Effector memory CD4-positive, alpha-beta T cell (primary cell): ENCODE results near the gene ZNF513.

Experiments
- DNase-seq, 3 donors: peaks; one replicate each; pipeline ENCODE4 v3.0.0-alpha.2; 2020
- H3K27ac ChIP-seq: 2 replicates; pipeline ENCODE4 v1.7.0; 2013; ENCODE audit warnings: mild to moderate bottlenecking, low read length, moderate library complexity; ENCODE audit not compliant: insufficient read depth, poor library complexity, severe bottlenecking
- H3K27me3 ChIP-seq: replicated peaks from 2 replicates; pipeline ENCODE4 v1.7.0; 2013; ENCODE audit warnings: mild to moderate bottlenecking, low read length; ENCODE audit not compliant: insufficient read depth, control insufficient read depth, poor library complexity, severe bottlenecking
- H3K36me3 ChIP-seq: 2 replicates; pipeline ENCODE4 v1.7.0; 2013; ENCODE audit warnings: mild to moderate bottlenecking, low read length, moderate library complexity; ENCODE audit not compliant: control insufficient read depth, insufficient read depth
- H3K4me1 ChIP-seq: 2 replicates; pipeline ENCODE4 v1.7.0; 2013; ENCODE audit warnings: low read length, mild to moderate bottlenecking; ENCODE audit not compliant: control insufficient read depth, insufficient read depth, poor library complexity, severe bottlenecking
- H3K4me3 ChIP-seq: 2 replicates; pipeline ENCODE4 v1.7.0; 2013; ENCODE audit warnings: low read length, low read depth, mild to moderate bottlenecking; ENCODE audit not compliant: insufficient read depth, poor library complexity, severe bottlenecking
- H3K9me3 ChIP-seq: 2 replicates; pipeline ENCODE4 v1.7.0; 2013; ENCODE audit warnings: mild to moderate bottlenecking, low read length, moderate library complexity; ENCODE audit not compliant: control insufficient read depth

ZNF513 gene

GRCh38 chr2:27381577-27382181 is 1.1 kb upstream of the ZNF513 start:
- Histone ChIP-seq H3K4me3 (no peak overlapping the region), H3K4me1 (peaks cover 14% of the 10 kb centered on the region), H3K9me3 (no peaks in the 10 kb centered on the region), H3K27me3 (no peaks in the 10 kb centered on the region), H3K36me3 (peaks cover 48% of the 10 kb centered on the region), H3K27ac (peak overlapping the region; percentile 69)
- DNase-seq = no peak

- Histone ChIP-seq H3K27ac (peak overlapping the region; percentile 69), H3K9me3 (no peaks in the 10 kb centered on the region), H3K27me3 (no peaks in the 10 kb centered on the region), H3K36me3 (peaks cover 53% of the 10 kb centered on the region), H3K4me3 (peak overlapping the region; percentile 68), H3K4me1 (peaks cover 14% of the 10 kb centered on the region)
- peak; percentile 37 to 50 (median 43) for DNase-seq
These were observed 503 bp downstream of the ZNF513 start for GRCh38 chr2:27379836-27380625.

- Histone ChIP-seq H3K27ac (peak overlapping the region; percentile 69), H3K4me3 (no peak overlapping the region)
These were observed 1.1 kb downstream of the ZNF513 start for GRCh38 chr2:27379383-27379835.

GRCh38 chr2:27378809-27379290 is 1.7 kb downstream of the ZNF513 start:
- DNase-seq = no peak
- Histone ChIP-seq H3K9me3 (no peaks in the 10 kb centered on the region), H3K4me1 (peaks cover 14% of the 10 kb centered on the region), H3K4me3 (no peak overlapping the region), H3K36me3 (peaks cover 52% of the 10 kb centered on the region), H3K27ac (peak overlapping the region; percentile 13), H3K27me3 (no peaks in the 10 kb centered on the region)

More at GRCh38 chr2:27379383-27379835, 1.1 kb downstream of the ZNF513 start:
- H3K27me3 ChIP-seq = no peaks in the 10 kb centered on the region
- H3K4me1 ChIP-seq = peaks cover 14% of the 10 kb centered on the region
- H3K36me3 ChIP-seq = peaks cover 53% of the 10 kb centered on the region
- H3K9me3 ChIP-seq = no peaks in the 10 kb centered on the region
- DNase-seq = no peak

GRCh38 chr2:27378096-27378808 is 2.3 kb downstream of the ZNF513 start:
- no peak for DNase-seq
- H3K27me3 ChIP-seq = no peaks in the 10 kb centered on the region
- H3K4me3 ChIP-seq = no peak overlapping the region
- H3K36me3 ChIP-seq = peaks cover 53% of the 10 kb centered on the region
- H3K27ac ChIP-seq = no peak overlapping the region
- H3K4me1 ChIP-seq = peaks cover 14% of the 10 kb centered on the region
- H3K9me3 ChIP-seq = no peaks in the 10 kb centered on the region

GRCh38 chr2:27377618-27378095 is 2.9 kb downstream of the ZNF513 start:
- Histone ChIP-seq H3K27ac (no peak overlapping the region), H3K9me3 (no peaks in the 10 kb centered on the region), H3K4me3 (no peak overlapping the region), H3K4me1 (peaks cover 14% of the 10 kb centered on the region), H3K36me3 (peaks cover 53% of the 10 kb centered on the region), H3K27me3 (no peaks in the 10 kb centered on the region)
- no peak for DNase-seq

GRCh38 chr2:27376866-27377617 is 3.5 kb downstream of the ZNF513 start:
- peaks cover 17% of the 10 kb centered on the region for H3K4me1 ChIP-seq

GRCh38 chr2:27376151-27376865 is 4.2 kb downstream of the ZNF513 start:
- no peaks in the 10 kb centered on the region for H3K9me3 ChIP-seq
- H3K27me3 ChIP-seq = no peaks in the 10 kb centered on the region
- H3K27ac ChIP-seq = no peak overlapping the region
- DNase-seq = no peak
- H3K36me3 ChIP-seq = peaks cover 54% of the 10 kb centered on the region
- H3K4me3 ChIP-seq = no peak overlapping the region
- peaks cover 24% of the 10 kb centered on the region for H3K4me1 ChIP-seq

More at GRCh38 chr2:27376866-27377617, 3.5 kb downstream of the ZNF513 start:
- H3K27me3 ChIP-seq = no peaks in the 10 kb centered on the region
- no peak overlapping the region for H3K27ac ChIP-seq
- H3K4me3 ChIP-seq = no peak overlapping the region
- H3K9me3 ChIP-seq = no peaks in the 10 kb centered on the region
- peaks cover 54% of the 10 kb centered on the region for H3K36me3 ChIP-seq
- no peak for DNase-seq
